GM21515 (cell line): ENCODE results near the gene HOXC11.

Source experiments
- ATAC-seq: cut with Tn5 transposase; IDR thresholded peaks from one replicate; pipeline ENCODE4 v1.9.1; 2021; ENCODE audit not compliant: unreplicated experiment

Gene HOXC11

GRCh38 chr12:53983568-53983949 lies 10.6 kb downstream of the HOXC11 start:
- ATAC-seq = no peak

GRCh38 chr12:53983950-53984572 lies 11.1 kb downstream of the HOXC11 start:
- no peak for ATAC-seq

DNA sequence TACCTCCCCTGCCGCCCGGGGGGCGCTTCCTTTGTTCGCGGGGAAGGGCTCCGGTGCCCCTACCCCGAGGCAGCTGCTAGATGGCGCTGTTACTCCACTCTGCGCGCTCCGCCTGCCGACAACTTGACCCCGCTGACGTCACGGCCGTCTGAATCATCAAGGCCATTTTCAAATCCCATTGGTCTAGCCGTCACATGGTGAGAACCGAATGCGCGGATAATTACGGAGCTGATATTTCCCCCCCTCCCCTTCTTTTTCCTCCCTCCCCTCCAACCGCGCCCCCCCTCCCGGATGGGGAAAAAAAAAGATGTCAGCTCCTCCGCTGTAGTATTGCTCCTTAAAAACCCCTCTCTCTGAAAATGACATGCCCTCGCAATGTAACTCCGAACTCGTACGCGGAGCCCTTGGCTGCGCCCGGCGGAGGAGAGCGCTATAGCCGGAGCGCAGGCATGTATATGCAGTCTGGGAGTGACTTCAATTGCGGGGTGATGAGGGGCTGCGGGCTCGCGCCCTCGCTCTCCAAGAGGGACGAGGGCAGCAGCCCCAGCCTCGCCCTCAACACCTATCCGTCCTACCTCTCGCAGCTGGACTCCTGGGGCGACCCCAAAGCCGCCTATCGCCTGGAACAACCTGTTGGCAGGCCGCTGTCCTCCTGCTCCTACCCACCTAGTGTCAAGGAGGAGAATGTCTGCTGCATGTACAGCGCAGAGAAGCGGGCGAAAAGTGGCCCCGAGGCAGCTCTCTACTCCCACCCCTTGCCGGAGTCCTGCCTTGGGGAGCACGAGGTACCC lies 12.2 kb downstream of the HOXC11 start, which contains the start of gene HOXC10:
Gene HOXC10 (plus strand): TSS at position 246 of the 791 bp plus-strand sequence. CDS start 114 bp downstream, at position 360.
- ATAC-seq = no peak

- no peak for ATAC-seq
Measured at GRCh38 chr12:53985692-53985993, 12.7 kb downstream of the HOXC11 start.

DNA sequence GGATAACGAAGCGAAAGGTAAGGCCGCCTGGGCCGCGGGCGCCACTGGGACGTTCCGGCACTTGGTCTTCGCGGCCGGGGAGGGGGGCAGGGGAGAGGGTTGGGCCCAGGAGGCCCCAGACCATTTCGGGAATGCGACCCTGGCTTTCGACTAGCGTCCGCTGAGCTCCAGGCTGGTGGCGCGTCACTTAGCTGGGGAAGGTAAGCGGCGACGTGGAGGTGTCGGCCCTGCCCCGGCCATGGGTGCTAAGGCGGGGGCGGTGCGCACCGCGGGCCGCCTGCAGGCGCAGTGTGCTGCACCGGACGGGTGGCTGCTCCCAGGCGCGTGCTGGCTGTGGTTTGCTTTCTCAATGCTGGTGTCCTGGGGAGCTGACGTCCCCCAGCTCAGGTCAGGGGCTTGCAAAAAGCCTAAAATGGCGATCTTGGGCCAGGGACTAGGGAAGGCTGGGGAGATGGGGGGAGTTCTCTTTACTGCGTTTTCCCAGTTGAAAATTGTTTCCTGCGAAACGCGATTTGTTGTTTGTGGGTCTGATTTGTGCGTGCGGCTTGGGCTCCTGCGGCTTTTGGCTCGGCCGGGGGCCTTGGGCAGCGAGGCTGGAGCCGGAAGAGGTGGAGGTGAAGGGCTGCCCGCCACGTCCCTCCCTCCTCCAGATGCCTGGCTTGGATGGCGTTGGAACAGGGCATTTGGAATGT lies 13.2 kb downstream of the HOXC11 start:
- no peak for ATAC-seq

DNA sequence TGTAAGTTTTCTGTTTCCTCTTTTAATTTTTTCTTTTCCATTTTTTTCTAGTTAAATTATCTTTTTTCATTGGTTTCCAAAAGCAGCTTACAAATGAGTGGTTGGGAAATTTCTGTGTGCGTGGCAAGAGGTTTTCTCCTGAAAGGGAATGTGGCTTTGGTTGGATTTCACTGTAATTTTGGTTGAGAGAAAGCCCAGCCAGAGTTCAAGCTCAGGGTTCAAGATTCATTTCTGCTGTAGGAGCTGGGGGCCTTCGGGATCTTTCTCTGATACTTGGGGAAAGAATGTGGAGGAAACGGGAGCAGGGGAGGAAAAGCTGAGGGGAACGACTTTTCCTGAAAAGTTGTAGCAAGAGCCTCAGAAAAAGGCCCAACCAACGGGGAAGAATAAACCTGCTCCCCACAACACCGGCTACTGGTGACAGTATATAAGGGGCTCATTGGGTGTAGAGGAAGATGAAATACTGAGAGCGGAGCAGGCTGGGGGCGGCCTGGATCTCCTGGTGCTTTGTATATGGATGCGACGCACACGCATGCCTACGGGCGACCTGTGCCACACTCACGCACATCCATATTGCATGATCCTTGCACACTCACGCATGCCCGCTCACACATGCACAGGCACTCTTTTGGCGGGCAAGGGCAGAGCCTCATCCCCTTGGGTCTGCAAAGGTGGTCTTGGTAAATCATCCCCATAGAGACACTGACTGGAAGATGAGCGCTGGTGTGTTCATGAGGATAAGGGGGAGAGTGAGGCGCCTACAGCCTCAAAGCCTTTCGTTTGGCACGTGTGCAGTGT lies 14.0 kb downstream of the HOXC11 start:
- ATAC-seq = no peak

DNA sequence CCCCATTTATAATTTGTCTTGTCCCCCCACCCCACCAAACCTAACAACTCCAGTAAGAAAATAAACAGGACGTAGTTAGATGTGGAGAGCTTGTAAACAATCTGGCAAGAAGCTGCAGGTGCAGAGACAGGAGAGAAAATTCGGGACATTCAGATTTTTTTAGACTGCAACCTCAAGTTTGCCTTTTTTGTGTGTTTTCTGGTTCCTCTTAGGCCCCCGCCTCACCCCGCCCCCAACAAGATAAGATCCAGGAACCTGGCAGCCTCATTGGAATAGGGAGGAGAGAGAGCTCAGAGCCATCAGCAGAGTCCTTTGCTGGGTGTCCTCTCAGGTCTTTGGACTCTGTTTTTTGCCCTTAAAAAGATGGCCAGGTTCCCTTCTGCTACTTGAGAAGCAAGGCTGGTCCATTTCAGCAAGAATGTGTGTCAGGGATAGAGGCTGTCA lies 14.9 kb downstream of the HOXC11 start:
- ATAC-seq = no peak

- no peak for ATAC-seq
Measured at GRCh38 chr12:53988541-53989226, 15.8 kb downstream of the HOXC11 start.

DNA sequence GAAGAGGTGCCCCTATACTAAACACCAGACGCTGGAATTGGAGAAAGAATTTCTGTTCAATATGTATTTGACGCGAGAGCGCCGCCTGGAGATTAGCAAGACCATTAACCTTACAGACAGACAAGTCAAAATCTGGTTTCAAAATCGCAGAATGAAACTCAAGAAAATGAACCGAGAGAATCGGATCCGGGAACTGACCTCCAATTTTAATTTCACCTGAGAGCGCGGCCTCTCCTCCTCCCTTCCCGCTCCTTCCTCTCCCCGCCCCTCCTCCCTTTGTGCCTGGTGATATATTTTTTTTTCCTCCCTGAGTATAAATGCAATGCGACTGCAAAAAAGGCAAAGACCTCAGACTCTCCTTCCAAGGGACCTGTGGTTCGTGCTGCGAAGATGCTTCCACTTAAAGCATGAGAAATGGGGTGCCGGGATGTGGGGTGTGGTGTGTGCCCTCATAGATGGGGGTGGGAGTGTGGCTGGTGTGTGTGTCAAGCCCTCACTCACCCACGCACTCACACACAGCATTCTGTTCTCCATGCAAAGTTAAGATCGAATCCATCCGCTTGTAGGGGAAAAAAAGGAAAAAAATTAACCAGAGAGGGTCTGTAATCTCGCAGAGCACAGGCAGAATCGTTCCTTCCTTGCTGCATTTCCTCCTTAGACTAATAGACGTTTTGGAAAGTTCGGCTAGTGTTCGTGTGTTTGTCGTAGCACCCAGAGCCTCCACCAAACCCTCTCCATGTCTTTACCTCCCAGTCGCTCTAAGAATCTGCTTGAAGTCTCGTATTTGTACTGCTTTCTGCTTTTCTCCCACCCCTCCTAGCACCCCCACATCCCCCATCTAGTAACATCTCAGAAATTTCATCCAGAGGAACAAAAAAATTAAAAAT lies 16.5 kb downstream of the HOXC11 start:
- no peak for ATAC-seq

- ATAC-seq = no peak
Measured at GRCh38 chr12:53990311-53991076, 17.6 kb downstream of the HOXC11 start.

- no peak for ATAC-seq
Measured at GRCh38 chr12:53991077-53991460, 18.1 kb downstream of the HOXC11 start.

GRCh38 chr12:53992377-53992889 lies 19.5 kb downstream of the HOXC11 start:
- no peak for ATAC-seq

DNA sequence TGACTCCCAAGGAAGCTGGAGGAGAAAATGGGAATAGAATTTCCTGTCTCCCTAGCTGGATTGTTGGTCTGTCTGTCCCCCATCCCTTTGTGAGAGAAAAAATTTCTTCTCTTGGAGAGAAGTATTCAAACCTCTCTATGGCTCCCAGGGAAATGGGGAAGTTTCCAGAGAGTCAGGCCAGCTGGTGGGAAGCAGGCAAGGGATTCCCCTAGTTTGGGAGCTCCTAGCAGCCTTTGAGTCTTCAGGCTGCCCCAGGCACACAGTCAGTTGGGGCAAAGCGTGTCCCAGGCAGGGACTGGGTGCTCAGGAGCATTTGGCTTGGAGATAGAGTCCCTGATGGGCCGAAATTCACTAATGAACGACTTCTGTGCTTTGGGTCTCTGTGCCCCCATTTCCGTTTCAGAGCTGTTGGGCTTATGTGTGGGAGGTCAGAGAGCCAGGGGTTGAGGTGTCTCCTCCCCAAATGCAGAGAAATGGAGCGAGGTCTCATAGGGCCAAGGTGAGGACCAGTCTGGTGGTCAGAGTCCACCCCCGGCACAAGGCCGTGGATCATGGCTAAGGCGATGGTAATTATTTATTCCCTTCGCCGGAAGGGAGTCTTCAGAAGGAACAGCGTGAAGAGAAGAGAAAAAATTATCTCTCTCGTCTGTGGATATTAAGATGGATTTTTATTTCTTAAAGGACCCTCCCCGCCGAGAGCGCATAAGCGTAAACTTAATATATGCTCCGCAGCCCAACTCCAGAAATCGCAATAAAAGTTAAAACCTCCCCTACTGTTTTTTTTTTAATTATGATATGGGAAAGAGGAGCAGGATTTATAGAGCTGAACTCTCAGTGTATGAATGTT lies 20.5 kb downstream of the HOXC11 start:
- ATAC-seq = no peak

- ATAC-seq = no peak
Measured at GRCh38 chr12:53994009-53994263, 21.0 kb downstream of the HOXC11 start.

DNA sequence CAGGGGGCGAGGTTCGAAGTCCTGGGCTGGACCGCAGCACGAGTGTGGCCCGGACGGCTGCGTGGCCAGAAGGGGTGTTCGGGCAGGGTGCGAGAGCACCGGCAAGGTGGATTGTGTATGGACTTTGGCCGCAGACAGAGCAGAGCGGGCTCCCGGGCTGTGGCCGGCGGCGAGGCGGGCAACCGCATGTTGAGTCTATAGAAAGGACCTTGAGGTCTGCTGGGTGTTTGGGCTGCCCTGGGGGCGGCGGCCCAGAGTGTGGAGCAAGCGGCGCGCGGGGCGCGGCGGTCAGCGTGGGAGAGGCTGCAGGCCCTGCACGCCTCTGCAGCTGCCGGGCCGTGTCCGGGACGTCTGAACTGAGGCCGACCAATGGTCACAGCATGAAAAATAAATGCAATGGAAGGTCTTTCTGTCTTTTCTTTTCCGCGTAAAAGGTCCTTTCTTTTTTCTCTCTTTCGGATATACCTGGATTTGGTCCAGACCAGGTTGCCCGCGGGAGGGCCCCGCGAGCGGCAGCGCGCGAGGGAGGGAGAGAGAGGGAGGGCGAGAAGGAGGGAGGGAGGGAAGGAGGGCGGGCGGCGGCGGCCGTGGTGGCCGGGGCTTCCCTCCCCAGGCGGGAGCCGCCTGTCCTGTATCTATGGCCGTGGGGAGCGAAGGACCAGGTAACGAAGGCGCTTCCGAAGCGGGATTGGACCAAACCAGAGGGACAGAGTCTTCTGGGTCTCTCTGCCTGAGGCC lies 21.5 kb downstream of the HOXC11 start:
- ATAC-seq = no peak

- no peak for ATAC-seq
Measured at GRCh38 chr12:53995002-53995377, 22.1 kb downstream of the HOXC11 start.
